HepG2 (cell line): ENCODE results near the gene GATB. TPM values are rescaled to one million over a fixed set of nuclear protein-coding genes. Genes with fewer than 3 reads are reported as not detected.

Experiments used
- AKAP8 ChIP-seq: sonication (generic); formaldehyde crosslinking; IDR thresholded peaks from 2 replicates; pipeline ENCODE4 v1.5.1; 2020; ENCODE audit warnings: mild to moderate bottlenecking, missing genetic modification reagents
- DRAP1 ChIP-seq: IDR thresholded peaks from 2 replicates; pipeline ENCODE4 v1.6.1; 2016; ENCODE audit warnings: missing genetic modification reagents, missing compliant biosample characterization
- FOXA3 ChIP-seq: IDR thresholded peaks from 2 replicates; pipeline ENCODE4 v1.6.1; 2016; ENCODE audit warnings: missing genetic modification reagents, missing compliant biosample characterization
- GATA4 ChIP-seq: sonication (generic); IDR thresholded peaks from 2 replicates; pipeline ENCODE4 v1.6.1; 2016; ENCODE audit warnings: antibody characterized with exemption, low read depth, borderline replicate concordance
- GPBP1L1 ChIP-seq: sonication (generic); formaldehyde crosslinking; IDR thresholded peaks from 2 replicates; pipeline ENCODE4 v1.5.0; 2020; ENCODE audit warnings: mild to moderate bottlenecking, missing genetic modification reagents
- HOXA5 ChIP-seq: sonication (generic); formaldehyde crosslinking; IDR thresholded peaks from 2 replicates; pipeline ENCODE4 v1.4.0; 2020; ENCODE audit warnings: missing genetic modification reagents
- NR2C2 ChIP-seq: sonication (generic); formaldehyde crosslinking; IDR thresholded peaks from 2 replicates; pipeline ENCODE4 v1.4.0; 2020; ENCODE audit warnings: missing genetic modification reagents, mild to moderate bottlenecking, moderate library complexity, borderline replicate concordance
- PHF21A ChIP-seq: sonication (generic); formaldehyde crosslinking; IDR thresholded peaks from 2 replicates; pipeline ENCODE4 v1.5.0; 2020; ENCODE audit warnings: mild to moderate bottlenecking, missing genetic modification reagents
- RBFOX2 ChIP-seq: fragments of 200-400 bp; formaldehyde crosslinking; IDR thresholded peaks from 2 replicates; pipeline ENCODE4 v1.6.1; 2017; ENCODE audit warnings: low read depth, mild to moderate bottlenecking, low read length
- REPIN1 ChIP-seq: sonication (generic); formaldehyde crosslinking; IDR thresholded peaks from 2 replicates; pipeline ENCODE4 v1.8.0; 2022; ENCODE audit warnings: missing genetic modification reagents, low read depth, mild to moderate bottlenecking, borderline replicate concordance
- SP1 ChIP-seq, 2 experiments: fragments of 450-650 bp in 1 of 2; sonication (generic) in 1 of 2; formaldehyde crosslinking in 1 of 2; IDR thresholded peaks; 2 replicates each; pipeline versions ENCODE4 v1.4.0 to v1.6.1; 2016 to 2020; ENCODE audit warnings: missing genetic modification reagents in 1 of 2
- TAF15 ChIP-seq: fragments of 200-400 bp; formaldehyde crosslinking; IDR thresholded peaks from one replicate; pipeline ENCODE4 v1.6.1; 2018; ENCODE audit warnings: mild to moderate bottlenecking, low read depth, low read length; ENCODE audit not compliant: poor library complexity, severe bottlenecking
- XBP1 ChIP-seq: sonication (generic); formaldehyde crosslinking; IDR thresholded peaks from 2 replicates; pipeline ENCODE4 v1.5.0; 2020; ENCODE audit warnings: missing genetic modification reagents
- YEATS4 ChIP-seq: sonication (generic); formaldehyde crosslinking; IDR thresholded peaks from 2 replicates; pipeline ENCODE4 v1.4.0; 2020; ENCODE audit warnings: missing genetic modification reagents, borderline replicate concordance
- ZFAT ChIP-seq: sonication (generic); formaldehyde crosslinking; conservative IDR thresholded peaks from 2 replicates; pipeline ENCODE4 v1.8.1; 2023; ENCODE audit warnings: missing genetic modification reagents, inconsistent platforms
- ZNF274 ChIP-seq: sonication (generic); formaldehyde crosslinking; IDR thresholded peaks from 2 replicates; pipeline ENCODE4 v1.5.1; 2020; ENCODE audit warnings: mild to moderate bottlenecking, missing genetic modification reagents
- ZNF317 ChIP-seq: sonication (generic); formaldehyde crosslinking; IDR thresholded peaks from 2 replicates; pipeline ENCODE4 v1.5.0; 2020; ENCODE audit warnings: mild to moderate bottlenecking, missing genetic modification reagents
- ZNF33A ChIP-seq: sonication (generic); formaldehyde crosslinking; IDR thresholded peaks from 2 replicates; pipeline ENCODE4 v1.5.1; 2020; ENCODE audit warnings: missing genetic modification reagents, mild to moderate bottlenecking, moderate library complexity, borderline replicate concordance
- ZNF33B ChIP-seq: sonication (generic); formaldehyde crosslinking; IDR thresholded peaks from 2 replicates; pipeline ENCODE4 v1.5.1; 2020; ENCODE audit warnings: mild to moderate bottlenecking, missing genetic modification reagents
- ZNF530 ChIP-seq: sonication (generic); formaldehyde crosslinking; IDR thresholded peaks from 2 replicates; pipeline ENCODE4 v1.5.0; 2020; ENCODE audit warnings: low read depth, mild to moderate bottlenecking, missing genetic modification reagents
- ZNF549 ChIP-seq: sonication (generic); formaldehyde crosslinking; IDR thresholded peaks from 2 replicates; pipeline ENCODE4 v1.5.0; 2020; ENCODE audit warnings: missing genetic modification reagents
- ZNF550 ChIP-seq: sonication (generic); formaldehyde crosslinking; IDR thresholded peaks from 2 replicates; pipeline ENCODE4 v1.4.0; 2020; ENCODE audit warnings: mild to moderate bottlenecking, missing genetic modification reagents, borderline replicate concordance
- ZNF564 ChIP-seq: sonication (generic); formaldehyde crosslinking; IDR thresholded peaks from 2 replicates; pipeline ENCODE4 v1.8.1; 2023; ENCODE audit warnings: mild to moderate bottlenecking, missing genetic modification reagents
- ZNF639 ChIP-seq: conservative IDR thresholded peaks from 2 replicates; pipeline ENCODE4 v1.6.1; 2018; ENCODE audit warnings: missing genetic modification reagents
- ZNF768 ChIP-seq: sonication (generic); formaldehyde crosslinking; IDR thresholded peaks from 2 replicates; pipeline ENCODE4 v1.4.0; 2020; ENCODE audit warnings: missing genetic modification reagents
- polyA plus RNA-seq, 8 experiments: library from polyadenylated mRNA; depleted of rRNA in 3 of 8; stranded (reverse) in 7 of 8; unstranded in 1 of 8; fragments of >200 nt; fragmentation: Illumina TruSeq in 4 of 8; extraction: Trizol in 4 of 8; gene quantifications; 2 replicates each; pipeline versions ENCODE4 v1.2.1 to v1.2.3, GENCODE V29; 2011 to 2016; ENCODE audit warnings: low read depth in 4 of 8, missing spikeins in 1 of 8, mixed read lengths in 1 of 8; ENCODE audit not compliant: insufficient read depth in 1 of 8
- total RNA-seq, 5 experiments: library from RNA; depleted of rRNA; stranded (reverse); fragments of >200 nt; fragmentation: Illumina TruSeq; extraction: Trizol; gene quantifications; 2 replicates each; pipeline ENCODE4 v1.2.3, GENCODE V29; 2016; ENCODE audit warnings: low read depth in 1 of 5
- TF ChIP-seq, protein P1 (sequence below): sonication (generic); formaldehyde crosslinking; IDR thresholded peaks from 2 replicates; pipeline ENCODE4 v1.4.0; 2020; ENCODE audit warnings: low read depth, mild to moderate bottlenecking, missing genetic modification reagents

The GATB gene
- total and polyA plus RNA-seq, 2 of the 13 experiments (the other 11 are each of a cell fraction or from before 2014, with no cell fraction given) = 32.3 to 32.4 TPM

DNA sequence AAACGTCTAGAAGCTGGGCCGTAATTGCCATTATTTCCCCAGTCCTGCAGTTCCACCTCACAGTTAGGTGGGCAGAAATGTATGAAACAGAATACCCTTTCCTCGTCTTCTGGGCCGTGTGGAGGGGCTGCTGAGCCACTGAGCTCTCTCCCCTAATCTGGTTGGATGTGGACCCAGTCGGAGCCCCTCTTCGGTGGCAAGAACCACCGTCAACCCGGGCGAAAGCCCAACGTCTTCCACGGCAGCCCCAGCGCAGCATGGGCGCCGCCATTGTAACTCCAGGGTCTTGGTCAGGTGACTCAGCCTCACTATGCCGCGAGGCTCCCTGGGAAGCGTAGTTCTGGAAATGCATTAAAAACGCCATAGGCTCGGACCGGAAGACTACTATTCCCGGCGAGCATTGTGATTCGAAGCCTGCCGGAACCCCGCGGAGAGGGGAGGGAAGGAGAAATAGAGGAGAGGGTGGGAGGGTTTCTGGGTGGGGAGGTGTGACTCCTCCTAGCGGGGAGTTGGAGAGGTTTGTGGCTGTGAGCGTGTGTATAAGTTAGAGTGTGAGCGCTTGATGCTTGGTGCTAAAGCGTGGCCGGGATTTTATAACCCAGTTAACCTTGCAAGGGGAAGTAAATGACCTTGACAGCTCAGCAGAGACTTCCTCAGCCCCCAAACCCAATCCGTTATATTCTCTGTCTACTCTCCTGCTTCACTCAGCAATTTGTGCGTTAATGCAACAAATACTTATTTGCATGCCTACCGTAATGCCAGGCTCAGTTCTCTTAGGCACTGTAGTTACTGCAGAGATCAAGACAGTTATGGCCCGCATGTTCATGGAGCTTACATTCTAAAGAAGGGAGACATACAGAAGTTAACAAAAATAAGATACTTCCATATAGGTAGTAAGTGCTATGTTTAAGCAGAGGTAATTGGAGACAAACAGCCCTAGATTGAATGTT is at the start of gene GATB (continued):
- TF ChIP-seq ZNF550 (CRISPR knock-in tag) (no peak), ZNF33B (no peak), PHF21A (CRISPR knock-in tag) (no peak), ZNF549 (CRISPR knock-in tag) (no peak), YEATS4 (CRISPR knock-in tag) (peak; percentile 75; the same call in 1 of the 2 replicates), ZNF530 (CRISPR knock-in tag) (no peak), AKAP8 (CRISPR knock-in tag) (no peak), ZNF317 (peak; percentile 47; the same call in 1 of the 2 replicates), GATA4 (0 out of 2 replicates have a peak, but pooled peaks have one; percentile 17), ZNF274 (CRISPR knock-in tag) (no peak; the same call in 1 of the 2 replicates), ZNF33A (CRISPR knock-in tag) (no peak), NR2C2 (peak; percentile 80), ZNF564 (CRISPR knock-in tag) (no peak), ZNF639 (CRISPR knock-in tag) (no peak; the same call in 1 of the 2 replicates), REPIN1 (CRISPR knock-in tag) (no peak; the same call in 1 of the 2 replicates), DRAP1 (CRISPR knock-in tag) (peak; percentile 51; the same call in 1 of the 2 replicates), SP1 (IDR thresholded peaks at IDR 0.05) (no peak), SP1 (CRISPR knock-in tag; IDR thresholded peaks at IDR 0.05) (0 out of 2 replicates have a peak, but pooled peaks have one; percentile 27), GPBP1L1 (CRISPR knock-in tag) (no peak), HOXA5 (CRISPR knock-in tag) (0 out of 2 replicates have a peak, but pooled peaks have one; percentile 51), ZFAT (no peak), ZNF768 (CRISPR knock-in tag) (peak; percentile 46; the same call in 1 of the 2 replicates), XBP1 (CRISPR knock-in tag) (no peak), RBFOX2 (peak; percentile 55), TAF15 (no peak), FOXA3 (CRISPR knock-in tag) (peak; percentile 60)
- TF ChIP-seq, protein P1, sequence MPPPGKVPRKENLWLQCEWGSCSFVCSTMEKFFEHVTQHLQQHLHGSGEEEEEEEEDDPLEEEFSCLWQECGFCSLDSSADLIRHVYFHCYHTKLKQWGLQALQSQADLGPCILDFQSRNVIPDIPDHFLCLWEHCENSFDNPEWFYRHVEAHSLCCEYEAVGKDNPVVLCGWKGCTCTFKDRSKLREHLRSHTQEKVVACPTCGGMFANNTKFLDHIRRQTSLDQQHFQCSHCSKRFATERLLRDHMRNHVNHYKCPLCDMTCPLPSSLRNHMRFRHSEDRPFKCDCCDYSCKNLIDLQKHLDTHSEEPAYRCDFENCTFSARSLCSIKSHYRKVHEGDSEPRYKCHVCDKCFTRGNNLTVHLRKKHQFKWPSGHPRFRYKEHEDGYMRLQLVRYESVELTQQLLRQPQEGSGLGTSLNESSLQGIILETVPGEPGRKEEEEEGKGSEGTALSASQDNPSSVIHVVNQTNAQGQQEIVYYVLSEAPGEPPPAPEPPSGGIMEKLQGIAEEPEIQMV (CRISPR knock-in tag) = no peak
